Fibroblast of mammary gland (primary cell): ENCODE measurements around the gene ZNF300.
A peak's percentile ranks its signal among the peaks of the same experiment; 100 is the strongest.

Experiments used
- DNase-seq: peaks from one replicate; pipeline ENCODE4 v3.0.0-alpha.2; 2010; ENCODE audit warnings: low read depth
- H3K4me3 ChIP-seq: 2 replicates; pipeline ENCODE4 v1.5.1; 2011; ENCODE audit warnings: low read depth, mild to moderate bottlenecking, low read length, moderate library complexity; ENCODE audit not compliant: control insufficient read depth
- TF ChIP-seq, protein P1 (sequence below): conservative IDR thresholded peaks from 2 replicates; pipeline ENCODE4 v1.5.1; 2011; ENCODE audit warnings: low read depth, low read length, inconsistent platforms; ENCODE audit not compliant: control insufficient read depth, insufficient read depth

Gene ZNF300

DNA sequence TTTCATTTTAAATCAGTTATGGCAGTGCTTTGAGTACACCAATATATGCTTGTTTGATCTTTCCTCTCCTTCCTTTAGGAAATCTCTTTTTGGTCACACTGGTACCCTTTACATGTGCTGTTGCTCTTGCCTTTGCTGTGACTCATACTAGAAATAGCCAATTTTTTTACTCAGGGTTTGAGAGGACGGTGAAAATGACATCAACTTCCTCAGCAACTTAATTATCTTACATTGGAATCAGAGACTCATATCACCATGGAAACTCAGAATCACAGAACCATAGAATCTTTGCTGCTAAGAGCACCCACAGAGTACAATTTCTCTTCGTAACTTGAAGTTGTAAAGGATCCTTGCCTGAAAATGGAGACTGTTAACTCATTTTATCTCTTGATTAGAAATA is 13.8 kb upstream of the ZNF300 start:
- H3K4me3 ChIP-seq: no peak overlapping the region
- TF ChIP-seq, protein P1, sequence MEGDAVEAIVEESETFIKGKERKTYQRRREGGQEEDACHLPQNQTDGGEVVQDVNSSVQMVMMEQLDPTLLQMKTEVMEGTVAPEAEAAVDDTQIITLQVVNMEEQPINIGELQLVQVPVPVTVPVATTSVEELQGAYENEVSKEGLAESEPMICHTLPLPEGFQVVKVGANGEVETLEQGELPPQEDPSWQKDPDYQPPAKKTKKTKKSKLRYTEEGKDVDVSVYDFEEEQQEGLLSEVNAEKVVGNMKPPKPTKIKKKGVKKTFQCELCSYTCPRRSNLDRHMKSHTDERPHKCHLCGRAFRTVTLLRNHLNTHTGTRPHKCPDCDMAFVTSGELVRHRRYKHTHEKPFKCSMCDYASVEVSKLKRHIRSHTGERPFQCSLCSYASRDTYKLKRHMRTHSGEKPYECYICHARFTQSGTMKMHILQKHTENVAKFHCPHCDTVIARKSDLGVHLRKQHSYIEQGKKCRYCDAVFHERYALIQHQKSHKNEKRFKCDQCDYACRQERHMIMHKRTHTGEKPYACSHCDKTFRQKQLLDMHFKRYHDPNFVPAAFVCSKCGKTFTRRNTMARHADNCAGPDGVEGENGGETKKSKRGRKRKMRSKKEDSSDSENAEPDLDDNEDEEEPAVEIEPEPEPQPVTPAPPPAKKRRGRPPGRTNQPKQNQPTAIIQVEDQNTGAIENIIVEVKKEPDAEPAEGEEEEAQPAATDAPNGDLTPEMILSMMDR: no peak
- peak; percentile 17 for DNase-seq

DNA sequence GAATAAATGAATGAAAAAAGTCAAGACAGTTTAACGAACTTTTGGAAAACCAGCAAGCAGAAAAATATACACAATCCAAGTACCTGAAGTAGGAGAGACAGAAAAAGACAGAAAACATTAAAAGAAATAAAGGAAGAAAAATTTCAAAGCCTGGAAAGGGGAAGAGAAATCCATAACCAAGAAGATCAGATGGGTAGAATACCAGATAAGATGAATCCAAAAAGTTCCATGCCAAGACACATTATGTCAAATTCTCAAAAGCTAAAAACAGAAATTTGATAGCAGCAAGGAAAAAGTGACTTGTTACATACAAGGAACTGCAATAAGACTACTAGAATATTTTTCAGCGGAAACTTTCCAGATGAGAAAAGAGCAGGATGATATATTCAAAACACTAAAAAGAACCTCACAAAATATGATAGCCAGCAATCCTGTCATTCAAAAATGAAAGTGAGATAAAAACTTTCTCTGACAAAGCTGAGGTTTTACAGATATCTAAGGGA is 7.6 kb upstream of the ZNF300 start:
- TF ChIP-seq, protein P1: no peak
- no peak overlapping the region for H3K4me3 ChIP-seq
- DNase-seq: no peak

DNA sequence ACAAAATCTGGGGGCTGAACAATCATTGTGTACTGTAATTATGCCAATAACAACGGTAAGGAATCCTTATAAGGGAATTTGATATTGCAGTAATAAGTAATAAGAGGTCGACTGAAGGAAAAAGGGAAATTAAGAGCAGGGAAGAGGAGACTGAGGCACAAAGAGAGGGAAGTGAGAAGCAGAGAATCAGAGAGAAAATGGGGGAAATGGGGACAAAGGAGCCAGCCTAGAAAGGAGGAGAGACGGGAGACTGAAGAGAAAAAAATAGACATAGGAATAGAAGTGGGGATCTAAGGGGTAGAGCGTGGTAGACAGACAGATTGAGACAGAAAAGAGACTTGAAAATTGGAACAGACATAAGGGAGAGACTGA is 518 bp upstream of the ZNF300 start:
- TF ChIP-seq, protein P1: no peak
- DNase-seq: no peak
- peak overlapping the region; percentile 82 for H3K4me3 ChIP-seq

DNA sequence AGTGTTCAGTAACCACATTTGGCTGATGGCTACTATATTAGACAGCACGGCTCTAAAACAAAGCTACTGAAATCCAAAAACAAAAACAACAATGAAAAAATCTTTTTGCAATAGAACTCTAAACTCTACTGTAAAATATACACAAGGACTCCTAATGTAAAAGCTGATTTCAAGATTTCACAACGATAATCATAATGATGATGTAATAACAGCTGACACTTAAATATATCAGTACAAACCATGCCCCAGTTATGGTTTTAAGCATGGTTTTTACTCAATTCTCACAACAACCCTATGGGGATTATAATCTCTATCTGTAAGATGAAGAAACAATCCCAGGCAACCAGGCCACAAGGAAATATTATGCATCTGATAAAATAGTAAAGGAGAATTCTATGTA is 3.3 kb downstream of the ZNF300 start:
- TF ChIP-seq, protein P1: no peak
- no peak for DNase-seq
- H3K4me3 ChIP-seq: no peak overlapping the region

DNA sequence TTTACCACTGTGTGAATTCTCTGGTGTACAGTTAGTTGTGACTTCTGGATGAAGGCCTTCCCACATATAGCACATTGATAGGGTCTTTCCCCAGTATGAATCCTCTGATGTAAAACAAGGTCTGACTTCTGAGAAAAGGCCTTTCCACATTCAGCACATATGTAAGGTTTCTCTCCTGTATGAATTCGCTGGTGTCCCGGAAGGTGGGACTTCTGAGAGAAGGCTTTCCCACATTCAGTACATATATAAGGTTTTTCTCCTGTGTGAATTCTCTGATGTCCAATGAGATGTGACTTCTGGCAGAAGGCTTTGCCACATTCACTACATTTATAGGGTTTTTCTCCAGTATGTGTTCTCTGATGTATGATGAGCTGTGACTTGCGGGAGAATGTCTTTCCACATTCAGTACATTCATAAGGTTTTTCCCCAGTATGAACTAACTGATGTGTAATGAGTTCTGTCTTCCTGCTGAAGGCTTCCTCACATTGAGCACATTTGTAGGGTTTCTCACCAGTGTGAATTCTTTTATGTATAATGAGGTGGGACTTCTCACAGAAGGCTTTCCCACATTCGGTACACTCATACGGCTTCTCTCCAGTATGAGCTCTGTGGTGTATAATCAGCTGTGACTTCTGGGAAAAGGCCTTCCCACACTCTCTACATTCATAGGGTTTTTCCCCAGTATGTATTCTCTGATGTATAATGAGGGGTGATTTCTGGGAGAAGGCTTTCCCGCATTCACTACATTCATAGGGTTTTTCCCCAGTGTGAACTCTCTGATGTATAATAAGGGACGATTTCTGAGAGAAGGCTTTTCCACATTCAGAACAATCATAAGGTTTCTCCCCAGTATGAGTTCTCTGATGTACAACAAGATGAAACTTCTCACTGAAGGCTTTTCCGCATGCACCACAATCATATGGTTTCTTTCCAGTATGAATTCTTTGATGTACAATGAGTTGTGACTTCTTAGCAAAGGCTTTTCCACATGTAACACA is 9.1 kb downstream of the ZNF300 start:
- no peak overlapping the region for H3K4me3 ChIP-seq
- peak; percentile 7 for DNase-seq
- TF ChIP-seq, protein P1: no peak

DNA sequence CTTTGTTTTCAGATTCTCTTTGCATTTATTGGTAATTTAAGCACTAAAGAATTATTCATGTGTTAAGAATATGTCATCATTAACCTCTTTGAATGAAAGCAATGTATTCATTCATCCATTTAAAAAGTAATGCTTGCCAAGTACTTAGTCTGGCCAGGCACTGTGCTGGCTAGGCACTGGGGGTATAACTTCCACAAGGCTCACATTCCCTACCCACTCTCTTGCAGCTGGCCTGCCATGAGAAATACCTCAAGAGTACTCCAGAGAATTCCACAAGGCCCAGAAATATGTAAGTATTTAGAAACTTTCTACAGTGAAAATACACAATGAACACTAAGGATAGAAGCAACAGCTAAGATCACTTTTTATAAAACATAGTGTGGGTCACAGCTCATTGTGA is 25.4 kb downstream of the ZNF300 start:
- H3K4me3 ChIP-seq: no peak overlapping the region
- DNase-seq: no peak
- TF ChIP-seq, protein P1: no peak

DNA sequence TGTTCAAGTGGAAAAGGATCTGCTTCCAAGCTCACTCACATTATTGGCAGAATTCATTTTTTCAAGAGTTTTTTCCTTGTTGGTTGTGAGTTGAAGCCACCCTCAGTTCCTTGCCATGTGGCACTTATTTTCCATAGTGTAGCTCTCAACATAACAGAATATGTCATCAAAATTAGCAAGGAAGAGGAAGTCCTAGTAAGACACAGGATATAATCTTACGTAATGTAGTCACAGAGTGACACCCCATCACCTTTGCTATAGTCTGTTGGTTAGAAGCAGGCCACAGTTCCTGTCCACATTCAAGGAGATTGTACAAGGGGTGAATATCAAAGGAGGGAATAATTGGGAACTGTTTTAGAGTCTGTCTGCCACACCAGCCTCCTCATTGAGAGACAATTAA is 42.7 kb downstream of the ZNF300 start:
- DNase-seq: no peak
- TF ChIP-seq, protein P1: no peak
- H3K4me3 ChIP-seq: no peak overlapping the region
